H9 (cell line): Measurements from ENCODE around the gene RNGTT. TPM values are rescaled to one million over a fixed set of nuclear protein-coding genes. Genes with fewer than 3 reads are reported as not detected.

Source experiments
- DNase-seq: peaks from one replicate; pipeline ENCODE4 v3.0.0-alpha.2; 2017
- H2AFZ ChIP-seq: one replicate; pipeline ENCODE4 v1.6.1; 2013; ENCODE audit warnings: mild to moderate bottlenecking, low read length, control low read depth, moderate library complexity
- H2AK5ac ChIP-seq: 2 replicates; pipeline ENCODE4 v1.6.1; 2013; ENCODE audit warnings: low read length, control low read depth, mixed read lengths; ENCODE audit not compliant: insufficient read length
- H2BK120ac ChIP-seq: one replicate; pipeline ENCODE4 v1.6.1; 2013; ENCODE audit warnings: low read depth, mild to moderate bottlenecking, low read length, control low read depth, inconsistent platforms; ENCODE audit not compliant: poor library complexity, severe bottlenecking
- H2BK12ac ChIP-seq: 2 replicates; pipeline ENCODE4 v1.6.1; 2013; ENCODE audit warnings: low read length, control low read depth, mixed read lengths, low read depth; ENCODE audit not compliant: insufficient read length
- H2BK15ac ChIP-seq: 2 replicates; pipeline ENCODE4 v1.6.1; 2013; ENCODE audit warnings: low read depth, low read length, control low read depth
- H2BK20ac ChIP-seq: one replicate; pipeline ENCODE4 v1.6.1; 2013; ENCODE audit warnings: low read depth, mild to moderate bottlenecking, low read length, control low read depth, inconsistent platforms; ENCODE audit not compliant: poor library complexity, severe bottlenecking
- H2BK5ac ChIP-seq: 2 replicates; pipeline ENCODE4 v1.6.1; 2013; ENCODE audit warnings: low read length, control low read depth, mixed read lengths; ENCODE audit not compliant: insufficient read length
- H3K14ac ChIP-seq: 2 replicates; pipeline ENCODE4 v1.6.1; 2013; ENCODE audit warnings: low read length, control low read depth; ENCODE audit not compliant: insufficient read depth
- H3K18ac ChIP-seq: 2 replicates; pipeline ENCODE4 v1.6.1; 2013; ENCODE audit warnings: low read depth, mild to moderate bottlenecking, mixed read lengths, low read length, control low read depth; ENCODE audit not compliant: insufficient read length
- H3K23ac ChIP-seq: 2 replicates; pipeline ENCODE4 v1.6.1; 2013; ENCODE audit warnings: low read length, control low read depth, mixed read lengths, low read depth; ENCODE audit not compliant: insufficient read length
- H3K23me2 ChIP-seq: 2 replicates; pipeline ENCODE4 v1.6.1; 2013; ENCODE audit warnings: low read depth, mild to moderate bottlenecking, mixed read lengths, low read length, control low read depth; ENCODE audit not compliant: insufficient read length, poor library complexity, severe bottlenecking
- H3K27ac ChIP-seq: 2 replicates; pipeline ENCODE4 v1.5.1; 2013; ENCODE audit warnings: low read length, control low read depth, mixed read lengths, low read depth; ENCODE audit not compliant: insufficient read length
- H3K27me3 ChIP-seq: 2 replicates; pipeline ENCODE4 v1.6.1; 2013; ENCODE audit warnings: low read length, control low read depth, inconsistent platforms; ENCODE audit not compliant: insufficient read depth
- H3K4ac ChIP-seq: 2 replicates; pipeline ENCODE4 v1.6.1; 2013; ENCODE audit warnings: low read depth, mild to moderate bottlenecking, control low read depth, inconsistent platforms, low read length, moderate library complexity
- H3K4me1 ChIP-seq: 2 replicates; pipeline ENCODE4 v1.6.1; 2013; ENCODE audit warnings: low read length, control low read depth, inconsistent platforms; ENCODE audit not compliant: insufficient read depth
- H3K4me2 ChIP-seq: 2 replicates; pipeline ENCODE4 v1.6.1; 2013; ENCODE audit warnings: low read length, control low read depth, mixed read lengths; ENCODE audit not compliant: insufficient read length, insufficient read depth
- H3K56ac ChIP-seq: 2 replicates; pipeline ENCODE4 v1.6.1; 2013; ENCODE audit warnings: low read depth, mild to moderate bottlenecking, mixed read lengths, low read length, control low read depth; ENCODE audit not compliant: insufficient read length
- H3K79me1 ChIP-seq: 2 replicates; pipeline ENCODE4 v1.6.1; 2013; ENCODE audit warnings: low read depth, mild to moderate bottlenecking, moderate library complexity, low read length, control low read depth, inconsistent platforms; ENCODE audit not compliant: insufficient read depth, poor library complexity, severe bottlenecking
- H3K79me2 ChIP-seq: 2 replicates; pipeline ENCODE4 v1.6.1; 2013; ENCODE audit warnings: low read length, control low read depth, inconsistent platforms; ENCODE audit not compliant: insufficient read depth
- H3K9ac ChIP-seq: 2 replicates; pipeline ENCODE4 v1.6.1; 2013; ENCODE audit warnings: low read length, control low read depth, mixed read lengths; ENCODE audit not compliant: insufficient read length; ENCODE audit errors: extremely low read depth
- H3K9me3 ChIP-seq: one replicate; pipeline ENCODE4 v1.6.1; 2013; ENCODE audit warnings: low read depth, low read length, inconsistent platforms; ENCODE audit not compliant: control insufficient read depth
- H3T11ph ChIP-seq: one replicate; pipeline ENCODE4 v1.6.1; 2013; ENCODE audit warnings: mild to moderate bottlenecking, low read length, control low read depth, inconsistent platforms
- H4K20me1 ChIP-seq: one replicate; pipeline ENCODE4 v1.6.1; 2013; ENCODE audit not compliant: control insufficient read depth, insufficient read length, insufficient read depth
- H4K5ac ChIP-seq: 2 replicates; pipeline ENCODE4 v1.6.1; 2013; ENCODE audit warnings: low read depth, mild to moderate bottlenecking, mixed read lengths, low read length, control low read depth; ENCODE audit not compliant: insufficient read length
- H4K8ac ChIP-seq: replicated peaks from 2 replicates; pipeline ENCODE4 v1.6.1; 2013; ENCODE audit warnings: low read length, control low read depth, mixed read lengths, low read depth; ENCODE audit not compliant: insufficient read length
- H4K91ac ChIP-seq: 2 replicates; pipeline ENCODE4 v1.6.1; 2013; ENCODE audit warnings: low read depth, mild to moderate bottlenecking, moderate library complexity, mixed read lengths, low read length, control low read depth; ENCODE audit not compliant: insufficient read length
- H3K27ac Mint-ChIP-seq, 3 experiments: 2 replicates in 2 of 3; 3 replicates in 1 of 3; pipeline ENCODE4 v1.8.0; 2020 to 2021; ENCODE audit warnings: mixed read lengths in 3 of 3, mild to moderate bottlenecking in 1 of 3, moderate library complexity in 1 of 3
- H3K27me3 Mint-ChIP-seq: 2 replicates; pipeline ENCODE4 v1.8.0; 2021; ENCODE audit warnings: low read depth, mild to moderate bottlenecking, moderate library complexity, mixed read lengths
- H3K36me3 Mint-ChIP-seq, 3 experiments: 2 replicates in 2 of 3; 3 replicates in 1 of 3; pipeline ENCODE4 v1.8.0; 2020 to 2021; ENCODE audit warnings: low read depth in 3 of 3, mixed read lengths in 3 of 3; ENCODE audit not compliant: insufficient read depth in 1 of 3
- H3K4me1 Mint-ChIP-seq, 2 experiments: 2 replicates each; pipeline ENCODE4 v1.8.0; 2020; ENCODE audit warnings: mixed read lengths in 2 of 2
- H3K4me3 Mint-ChIP-seq, 2 experiments: 2 replicates in 1 of 2; 3 replicates in 1 of 2; pipeline ENCODE4 v1.8.0; 2020 to 2021; ENCODE audit warnings: mild to moderate bottlenecking in 2 of 2, mixed read lengths in 2 of 2, moderate library complexity in 1 of 2
- H3K9me3 Mint-ChIP-seq, 2 experiments: 2 replicates in 1 of 2; 3 replicates in 1 of 2; pipeline ENCODE4 v1.8.0; 2020; ENCODE audit warnings: mild to moderate bottlenecking in 2 of 2, mixed read lengths in 2 of 2, moderate library complexity in 1 of 2
- total RNA-seq: library from RNA; stranded (reverse); gene quantifications from 2 replicates; pipeline ENCODE4 v1.2.1, GENCODE V29; 2021
- TF ChIP-seq, protein P1 (sequence below): fragments of 200-600 bp; sonication (generic); conservative IDR thresholded peaks from 3 replicates; pipeline ENCODE4 v1.8.0; 2021; ENCODE audit warnings: antibody characterized with exemption, mild to moderate bottlenecking

The RNGTT gene
- total RNA-seq, 1 experiment from 2014 or later, result 20.5 TPM

DNA sequence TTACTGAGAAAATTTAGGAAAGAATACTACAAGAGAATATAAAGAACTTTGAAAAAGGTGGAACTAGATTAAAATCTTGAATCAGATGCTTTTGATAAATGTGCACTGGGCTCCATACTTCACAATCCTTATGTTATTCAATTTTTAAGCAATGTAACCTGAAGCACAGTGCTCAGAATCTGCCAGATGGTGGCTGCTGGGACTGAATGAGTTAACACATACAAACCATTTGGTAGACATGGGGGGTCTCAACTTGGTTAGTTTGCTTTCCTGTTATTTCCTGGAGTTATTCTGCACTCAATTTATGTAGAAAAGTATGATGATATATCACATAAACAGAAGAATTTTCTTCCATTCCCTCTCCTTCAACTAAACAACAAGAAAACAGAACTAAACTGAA lies 326.5 kb downstream of the RNGTT start:
- Histone ChIP-seq H3K27me3 (no peaks in the 10 kb centered on the region), H3K79me1 (no peaks in the 10 kb centered on the region), H2AK5ac (no peak overlapping the region), H2BK20ac (no peak overlapping the region), H3K14ac (no peak overlapping the region), H3K4me1 (no peaks in the 10 kb centered on the region), H3K79me2 (no peaks in the 10 kb centered on the region), H2AFZ (no peak overlapping the region), H3K23ac (no peak overlapping the region), H3K4me2 (no peak overlapping the region), H4K5ac (no peak overlapping the region), H3K9me3 (no peaks in the 10 kb centered on the region), H3K27ac (no peak overlapping the region), H4K91ac (no peak overlapping the region), H2BK12ac (no peak overlapping the region), H3T11ph (no peak overlapping the region), H2BK15ac (no peak overlapping the region), H3K56ac (no peak overlapping the region), H3K23me2 (no peaks in the 10 kb centered on the region), H3K4ac (no peak overlapping the region), H3K9ac (no peak overlapping the region), H4K8ac (no peak overlapping the region), H2BK5ac (no peak overlapping the region), H2BK120ac (no peak overlapping the region), H4K20me1 (no peaks in the 10 kb centered on the region), H3K18ac (no peak overlapping the region)
- no peaks in the 10 kb centered on the region for H3K36me3 Mint-ChIP-seq
- peaks cover 8 to 12% of the 10 kb centered on the region in 2 experiments for H3K4me1 Mint-ChIP-seq
- no peaks in the 10 kb centered on the region for H3K27me3 Mint-ChIP-seq
- DNase-seq, result no peak
- TF ChIP-seq, protein P1, sequence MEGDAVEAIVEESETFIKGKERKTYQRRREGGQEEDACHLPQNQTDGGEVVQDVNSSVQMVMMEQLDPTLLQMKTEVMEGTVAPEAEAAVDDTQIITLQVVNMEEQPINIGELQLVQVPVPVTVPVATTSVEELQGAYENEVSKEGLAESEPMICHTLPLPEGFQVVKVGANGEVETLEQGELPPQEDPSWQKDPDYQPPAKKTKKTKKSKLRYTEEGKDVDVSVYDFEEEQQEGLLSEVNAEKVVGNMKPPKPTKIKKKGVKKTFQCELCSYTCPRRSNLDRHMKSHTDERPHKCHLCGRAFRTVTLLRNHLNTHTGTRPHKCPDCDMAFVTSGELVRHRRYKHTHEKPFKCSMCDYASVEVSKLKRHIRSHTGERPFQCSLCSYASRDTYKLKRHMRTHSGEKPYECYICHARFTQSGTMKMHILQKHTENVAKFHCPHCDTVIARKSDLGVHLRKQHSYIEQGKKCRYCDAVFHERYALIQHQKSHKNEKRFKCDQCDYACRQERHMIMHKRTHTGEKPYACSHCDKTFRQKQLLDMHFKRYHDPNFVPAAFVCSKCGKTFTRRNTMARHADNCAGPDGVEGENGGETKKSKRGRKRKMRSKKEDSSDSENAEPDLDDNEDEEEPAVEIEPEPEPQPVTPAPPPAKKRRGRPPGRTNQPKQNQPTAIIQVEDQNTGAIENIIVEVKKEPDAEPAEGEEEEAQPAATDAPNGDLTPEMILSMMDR, result no peak
- H3K4me3 Mint-ChIP-seq, result no peak overlapping the region
- no peaks in the 10 kb centered on the region for H3K9me3 Mint-ChIP-seq
- H3K27ac Mint-ChIP-seq, result no peak overlapping the region; a peak in 1 of 7 replicates
